AG04449 (cell line): ENCODE results near the gene PTPRJ.
"Not testable (repeated sequence)": the region's sequence is repeated elsewhere in the genome, so short reads cannot be mapped to it uniquely, and the experiment has no call there.

Experiments used
- CTCF ChIA-PET: fragments of 350-600 bp; formaldehyde crosslinking; extraction: SDS; loops from one replicate; lab custom pipeline; 2021; ENCODE audit warnings: antibody characterized with exemption; lab: Yijun Ruan, JAX
- POLR2A ChIA-PET: fragments of 400-600, 350-600 bp; formaldehyde crosslinking; extraction: SDS; loops from one replicate; lab custom pipeline; 2020; ENCODE audit warnings: antibody characterized with exemption, inconsistent platforms; lab: Yijun Ruan, JAX
- DNase-seq: peaks from one replicate; pipeline ENCODE4 v3.0.0-alpha.2; 2010; ENCODE audit warnings: low read depth, low spot score
- H3K4me3 ChIP-seq: 2 replicates; pipeline ENCODE4 v1.5.1; 2011; ENCODE audit warnings: low read depth, mild to moderate bottlenecking, control low read depth, low read length
- CTCF ChIP-seq: IDR thresholded peaks from one replicate; pipeline ENCODE4 v1.5.1; 2011; ENCODE audit warnings: mild to moderate bottlenecking, moderate library complexity, low read length, control low read depth, inconsistent platforms; ENCODE audit not compliant: insufficient read depth; ENCODE audit errors: missing control alignments

The PTPRJ gene

GRCh38 chr11:47950396-47950795 is 30.0 kb upstream of the PTPRJ start:
- no peak overlapping the region for H3K4me3 ChIP-seq
- ChIA-PET CTCF (interaction anchor here (1.0 kb wide), 1 partner anchor 16 kb away, joined by 5 read pairs; no protein-coding TSS in a partner anchor), POLR2A (no interaction called here)
- no peak for TF ChIP-seq CTCF
- DNase-seq: no peak

- CTCF ChIA-PET, POLR2A ChIA-PET, H3K4me3 ChIP-seq, DNase-seq: not testable (repeated sequence)
Measured at GRCh38 chr11:47951504-47951903, 28.9 kb upstream of the PTPRJ start.

- ChIA-PET CTCF (interaction anchor here (2.4 to 4.7 kb wide), 3 partner anchors 10 to 156 kb away, joined by 7 to 22 read pairs (median 7); no protein-coding TSS in a partner anchor), POLR2A (no interaction called here)
- H3K4me3 ChIP-seq: no peak overlapping the region
- no peak for DNase-seq
- no peak for TF ChIP-seq CTCF
Measured at GRCh38 chr11:47955061-47955755, 25.2 kb upstream of the PTPRJ start.

- no peak for TF ChIP-seq CTCF
- no peak for DNase-seq
- ChIA-PET CTCF (no interaction called here), POLR2A (no interaction called here)
- no peak overlapping the region for H3K4me3 ChIP-seq
Measured at GRCh38 chr11:47960015-47960414, 20.3 kb upstream of the PTPRJ start.

GRCh38 chr11:47961383-47961782 is 19.0 kb upstream of the PTPRJ start:
- no peak overlapping the region for H3K4me3 ChIP-seq
- no peak for TF ChIP-seq CTCF

GRCh38 chr11:47964546-47964945 is 15.8 kb upstream of the PTPRJ start:
- DNase-seq: no peak

More at GRCh38 chr11:47961383-47961782, 19.0 kb upstream of the PTPRJ start:
- DNase-seq: no peak
- POLR2A ChIA-PET: no interaction called here
- CTCF ChIA-PET: no interaction called here

More at GRCh38 chr11:47964546-47964945, 15.8 kb upstream of the PTPRJ start:
- POLR2A ChIA-PET: interaction anchor here (1.6 kb wide), 1 partner anchor 10 kb away, joined by 8 read pairs; no protein-coding TSS in a partner anchor
- CTCF ChIA-PET: interaction anchor here (0.6 to 2.6 kb wide), 4 partner anchors 8 to 145 kb away, joined by 3 to 8 read pairs (median 5); no protein-coding TSS in a partner anchor
- TF ChIP-seq CTCF: no peak
- H3K4me3 ChIP-seq: no peak overlapping the region
